A549 (cell line): ENCODE measurements around the gene GRID2. TPM values are rescaled to one million over a fixed set of nuclear protein-coding genes. Genes with fewer than 3 reads are reported as not detected.

Experiments
- ATAC-seq, 2 experiments: fragments of 200-7000 bp in 1 of 2; fragments of >200 bp in 1 of 2; cut with Nextera tagmentation in 1 of 2; cut with Tn5 transposase in 1 of 2; 3 replicates each; pipeline versions ENCODE4 v1.8.0 to v1.9.1; 2018 to 2020; ENCODE audit warnings: mild to moderate bottlenecking in 1 of 2, moderate library complexity in 1 of 2
- CTCF ChIA-PET: fragments of 300-600 bp; sonication (Branson Sonifier 250); formaldehyde crosslinking; extraction: SDS; loops from one replicate; lab custom pipeline; 2021; ENCODE audit warnings: antibody characterized with exemption, inconsistent platforms; lab: Yijun Ruan, JAX
- POLR2A ChIA-PET: fragments of 350-600 bp; formaldehyde crosslinking; extraction: SDS; loops from one replicate; lab custom pipeline; 2021; ENCODE audit warnings: antibody characterized with exemption, inconsistent platforms; lab: Yijun Ruan, JAX
- DNase-seq, 2 experiments: peaks; one replicate each; pipeline versions ENCODE4 v3.0.0 to v3.0.0-alpha.2; 2011 to 2016; ENCODE audit warnings: low read depth in 1 of 2, low spot score in 1 of 2
- FAIRE-seq: peaks from 2 replicates; lab custom pipeline; 2011; peaks lifted over from hg19 to GRCh38; lab: Jason Lieb, UNC
- H3K27ac ChIP-seq, 2 experiments: fragments of >200 bp; sonication (Bioruptor Twin); formaldehyde crosslinking; 3 replicates each; pipeline ENCODE4 v1.5.1; 2016 to 2017
- H3K4me1 ChIP-seq: fragments of >200 bp; sonication (Bioruptor Twin); formaldehyde crosslinking; 3 replicates; pipeline ENCODE4 v1.6.1; 2016
- H3K4me2 ChIP-seq: fragments of >200 bp; sonication (Bioruptor Twin); formaldehyde crosslinking; 3 replicates; pipeline ENCODE4 v1.6.1; 2016
- H3K4me3 ChIP-seq: fragments of >200 bp; sonication (Bioruptor Twin); formaldehyde crosslinking; 3 replicates; pipeline ENCODE4 v1.5.1; 2016
- H3K9me3 ChIP-seq: fragments of >200 bp; sonication (Bioruptor Twin); formaldehyde crosslinking; 3 replicates; pipeline ENCODE4 v1.6.1; 2016
- CBX8 ChIP-seq: fragments of 200-600 bp; sonication (generic); IDR thresholded peaks from 2 replicates; pipeline ENCODE4 v1.6.1; 2016
- CHD4 ChIP-seq: fragments of 200-600 bp; sonication (generic); IDR thresholded peaks from 2 replicates; pipeline ENCODE4 v1.6.1; 2016; ENCODE audit warnings: antibody characterized with exemption, mild to moderate bottlenecking, borderline replicate concordance
- CTCF ChIP-seq: fragments of >200 bp; sonication (Bioruptor Twin); formaldehyde crosslinking; IDR thresholded peaks from 3 replicates; pipeline ENCODE4 v1.5.1; 2016
- E2F6 ChIP-seq: IDR thresholded peaks from 2 replicates; pipeline ENCODE4 v1.6.1; 2012; ENCODE audit warnings: low read depth, borderline replicate concordance
- FOSL2 ChIP-seq, 2 experiments: fragments of 450-650 bp in 1 of 2; fragments of >200 bp in 1 of 2; sonication (Bioruptor Twin) in 1 of 2; formaldehyde crosslinking; IDR thresholded peaks; 2 replicates each; pipeline versions ENCODE4 v1.5.0 to v1.6.1; 2016 to 2020; ENCODE audit warnings: mild to moderate bottlenecking in 1 of 2, moderate library complexity in 1 of 2
- MAX ChIP-seq: IDR thresholded peaks from 2 replicates; pipeline ENCODE4 v1.6.1; 2012
- NPAS2 ChIP-seq: fragments of 250-450 bp; sonication (Bioruptor Pico); IDR thresholded peaks from 2 replicates; pipeline ENCODE4 v1.8.0; 2022; ENCODE audit warnings: mild to moderate bottlenecking, moderate library complexity, borderline replicate concordance
- PBX3 ChIP-seq: IDR thresholded peaks from 2 replicates; pipeline ENCODE4 v1.6.1; 2012
- PHF8 ChIP-seq: fragments of 200-600 bp; sonication (generic); IDR thresholded peaks from 2 replicates; pipeline ENCODE4 v1.6.1; 2016; ENCODE audit warnings: low read depth, mild to moderate bottlenecking, antibody characterized with exemption, moderate library complexity, borderline replicate concordance
- POLR2AphosphoS2 ChIP-seq: conservative IDR thresholded peaks from 2 replicates; pipeline ENCODE4 v1.6.1; 2012; ENCODE audit warnings: low read length, improper control_type of control experiment, inconsistent platforms
- RAD21 ChIP-seq, 2 experiments: fragments of >200 bp in 1 of 2; sonication (Bioruptor Twin) in 1 of 2; formaldehyde crosslinking in 1 of 2; IDR thresholded peaks in 1 of 2; conservative IDR thresholded peaks in 1 of 2; 2 replicates in 1 of 2; 3 replicates in 1 of 2; pipeline ENCODE4 v1.6.1; 2012 to 2018; ENCODE audit warnings: inconsistent platforms in 1 of 2
- REST ChIP-seq: fragments of 200-600 bp; sonication (generic); IDR thresholded peaks from 2 replicates; pipeline ENCODE4 v1.6.1; 2016; ENCODE audit warnings: antibody characterized with exemption, mild to moderate bottlenecking, moderate library complexity
- RNF2 ChIP-seq: fragments of 200-600 bp; sonication (generic); IDR thresholded peaks from 2 replicates; pipeline ENCODE4 v1.6.1; 2016; ENCODE audit warnings: low read depth, mild to moderate bottlenecking, antibody characterized with exemption, moderate library complexity, borderline replicate concordance
- SMC3 ChIP-seq: fragments of >200 bp; sonication (Bioruptor Twin); formaldehyde crosslinking; IDR thresholded peaks from 3 replicates; pipeline ENCODE4 v1.6.1; 2018; ENCODE audit warnings: inconsistent platforms
- TP53 ChIP-seq: fragments of 250-450 bp; sonication (Bioruptor Pico); IDR thresholded peaks from 2 replicates; pipeline ENCODE4 v1.5.0; 2021; ENCODE audit warnings: mild to moderate bottlenecking, moderate library complexity
- ZC3H11A ChIP-seq: fragments of 450-650 bp; IDR thresholded peaks from 2 replicates; pipeline ENCODE4 v1.6.1; 2014; ENCODE audit warnings: antibody characterized with exemption, mild to moderate bottlenecking
- WGBS: methylation state at CpG from one replicate; pipeline ENCODE4 v1.1.6; 2017; ENCODE audit errors: missing lambda C conversion rate; 5-methylcytosine and 5-hydroxymethylcytosine counted together
- polyA plus RNA-seq, 4 experiments: library from polyadenylated mRNA; depleted of rRNA in 3 of 4; stranded (reverse); fragments of >200 nt; fragmentation: RNase III in 1 of 4; extraction: RNeasy Plus Mini Kit Qiagen cat#74134 plus additional on column Dnase treatment in 1 of 4; gene quantifications; 2 replicates in 3 of 4; 3 replicates in 1 of 4; pipeline ENCODE4 v1.2.3, GENCODE V29; 2011 to 2017

Gene GRID2
- polyA plus RNA-seq, 2 of the 4 experiments (the other 2 are of a cell fraction), result not detected

- POLR2A ChIA-PET, result no interaction called here
These were observed 24.5 kb upstream of the GRID2 start for GRCh38 chr4:92279296-92279695.

GRCh38 chr4:92299152-92299551, 4.6 kb upstream of the GRID2 start:
- Histone ChIP-seq H3K4me2 (no peak overlapping the region), H3K27ac (no peak overlapping the region), H3K4me3 (no peak overlapping the region)
- no peak for FAIRE-seq
- ATAC-seq, result no peak
- DNase-seq, result no peak
- POLR2A ChIA-PET, result no interaction called here
- TF ChIP-seq TP53 (CRISPR knock-in tag) (no peak), RAD21 (conservative IDR thresholded peaks at IDR 0.05 in 1 of 2, IDR thresholded peaks at IDR 0.05 in 1 of 2) (0 out of 5 replicates have a peak, but pooled peaks have one; percentile 5 to 20), REST (no peak), CTCF (0 out of 3 replicates have a peak, but pooled peaks have one; percentile 7)
- TF ChIP-seq, all 56 proteins: peak for 2
- Histone ChIP-seq H3K9me3 (no peaks in the 10 kb centered on the region), H3K4me1 (no peaks in the 10 kb centered on the region)
- CTCF ChIA-PET, result no interaction called here

More at GRCh38 chr4:92279296-92279695, 24.5 kb upstream of the GRID2 start:
- Histone ChIP-seq H3K4me2 (no peak overlapping the region), H3K4me3 (no peak overlapping the region), H3K4me1 (no peaks in the 10 kb centered on the region), H3K9me3 (no peaks in the 10 kb centered on the region), H3K27ac (no peak overlapping the region)
- WGBS, result 8% methylated on average over 1 of the region's 1 CpG
- no peak for TF ChIP-seq POLR2AphosphoS2
- TF ChIP-seq ZC3H11A, result no peak
- no peak for TF ChIP-seq MAX
- no peak for TF ChIP-seq SMC3
- TF ChIP-seq RNF2, result no peak
- no peak for TF ChIP-seq E2F6
- no peak for TF ChIP-seq CHD4
- no peak for TF ChIP-seq PBX3
- no peak for TF ChIP-seq NPAS2 (CRISPR knock-in tag)
- TF ChIP-seq PHF8, result no peak
- no peak for TF ChIP-seq CBX8
- TF ChIP-seq FOSL2 (IDR thresholded peaks at IDR 0.05), result no peak
- TF ChIP-seq FOSL2 (CRISPR knock-in tag; IDR thresholded peaks at IDR 0.05), result no peak
- FAIRE-seq (no peak), DNase-seq (no peak), ATAC-seq (no peak)
- CTCF ChIA-PET, result no interaction called here
